Measurements from ENCODE around the gene NLGN4X.

Gene NLGN4X

DNA sequence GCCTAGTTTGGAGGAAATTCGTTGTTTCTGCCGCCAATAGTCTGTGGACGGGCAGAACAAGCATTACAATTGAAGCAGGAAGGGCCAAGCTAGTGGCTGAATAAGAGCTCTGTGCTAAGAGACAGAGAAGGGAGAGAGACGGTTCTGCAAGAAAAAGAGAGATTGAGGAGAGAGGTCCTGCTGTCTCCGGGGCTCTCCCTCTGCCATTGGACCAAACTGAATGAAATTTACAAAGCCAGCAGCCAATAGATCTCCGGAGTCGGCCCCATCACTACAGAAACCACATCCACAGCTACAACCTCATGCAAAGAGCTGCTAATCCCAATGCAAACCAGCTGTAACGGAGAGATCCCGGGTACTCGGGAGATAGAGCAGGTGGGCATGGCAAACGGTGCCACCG, at the start of gene NLGN4X:
Gene NLGN4X (minus strand): TSS at position 148 of the 400 bp plus-strand sequence. CDS start 77,401 bp downstream, outside the sequence.
- DNase-seq (ENCODE audit: low spot score) = no peak

DNA sequence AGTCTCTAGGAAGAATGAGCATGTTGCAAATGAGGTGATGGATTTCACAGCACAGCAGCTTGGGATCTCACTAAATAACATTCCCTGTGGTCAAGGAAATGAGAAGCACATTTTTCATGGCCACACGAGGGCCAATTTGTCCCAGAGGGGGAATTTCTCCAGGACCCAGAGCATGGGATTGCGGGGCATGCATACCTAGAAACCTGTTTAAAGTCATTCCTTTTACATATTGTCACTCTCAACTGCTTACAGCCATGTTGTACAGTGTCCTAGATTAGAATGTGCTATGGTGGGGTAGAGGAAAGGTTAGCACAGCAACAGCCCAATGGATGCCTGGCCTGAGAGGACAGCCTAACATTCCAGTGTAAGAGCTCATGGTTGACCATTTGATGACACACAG, 37.4 kb upstream of the NLGN4X start:
- no peak for DNase-seq (ENCODE audit: low spot score)

- no peak for DNase-seq (ENCODE audit: low spot score)
These were observed 34.3 kb upstream of the NLGN4X start for GRCh38 chrX:6262959-6263358.

DNA sequence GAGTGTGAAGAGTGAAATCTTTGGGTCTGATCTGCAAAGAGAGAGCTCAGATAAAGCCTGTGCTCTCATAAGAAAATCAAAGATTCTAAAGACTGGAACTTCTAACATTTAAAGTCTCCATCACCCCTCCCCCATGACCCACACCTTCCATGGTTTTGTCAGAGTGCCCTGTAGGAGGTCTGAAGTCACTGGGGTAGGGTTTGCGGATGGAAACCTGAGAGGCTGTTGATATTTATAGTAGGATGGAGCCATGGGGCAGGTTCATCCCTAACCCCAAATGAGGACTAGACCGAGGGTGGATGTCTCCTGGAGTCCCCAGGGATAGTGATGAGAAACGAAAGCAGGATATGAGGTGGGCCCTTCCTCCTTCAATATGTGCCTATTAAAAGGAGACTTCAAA, 28.4 kb upstream of the NLGN4X start:
- no peak for DNase-seq (ENCODE audit: low spot score)

DNA sequence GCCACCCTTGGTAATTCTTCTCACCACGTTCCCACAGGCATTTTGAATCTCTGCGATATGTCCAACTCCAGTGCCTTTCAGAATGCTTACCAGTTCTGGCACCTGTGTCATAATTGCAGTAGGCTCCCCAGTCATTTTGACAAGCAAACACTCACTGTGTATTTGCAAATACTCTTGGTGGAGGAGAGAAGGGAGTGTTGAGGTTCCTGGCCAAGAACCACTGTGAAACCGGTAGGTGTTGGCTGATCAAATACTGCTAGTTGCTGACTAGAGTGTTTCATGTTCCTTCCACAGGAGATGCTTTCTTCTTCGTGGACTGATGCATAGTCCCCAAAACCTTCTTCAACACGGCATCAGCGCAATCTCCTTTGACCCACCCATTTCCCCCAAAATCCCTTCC, 16.0 kb upstream of the NLGN4X start:
- DNase-seq (ENCODE audit: low spot score) = no peak

DNA sequence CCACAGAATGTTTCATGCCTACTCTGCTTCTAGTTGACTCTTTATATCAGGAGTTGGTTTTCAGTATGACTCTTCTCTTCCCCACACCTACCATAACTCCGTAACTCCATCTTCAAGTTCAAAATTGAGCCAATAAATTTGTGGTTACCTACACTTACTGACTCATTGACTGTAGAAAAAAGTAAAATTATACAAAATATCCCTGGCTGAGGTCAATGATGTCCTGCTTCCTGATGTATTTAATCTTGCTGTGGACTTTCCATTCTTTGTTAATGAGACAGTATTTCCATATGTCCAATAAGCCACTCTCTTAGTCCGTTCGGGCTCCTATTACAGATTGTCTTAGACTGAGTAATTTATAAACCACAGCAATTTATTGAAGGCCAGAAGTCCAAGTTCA, 9.9 kb upstream of the NLGN4X start:
- DNase-seq (ENCODE audit: low spot score) = no peak

DNA sequence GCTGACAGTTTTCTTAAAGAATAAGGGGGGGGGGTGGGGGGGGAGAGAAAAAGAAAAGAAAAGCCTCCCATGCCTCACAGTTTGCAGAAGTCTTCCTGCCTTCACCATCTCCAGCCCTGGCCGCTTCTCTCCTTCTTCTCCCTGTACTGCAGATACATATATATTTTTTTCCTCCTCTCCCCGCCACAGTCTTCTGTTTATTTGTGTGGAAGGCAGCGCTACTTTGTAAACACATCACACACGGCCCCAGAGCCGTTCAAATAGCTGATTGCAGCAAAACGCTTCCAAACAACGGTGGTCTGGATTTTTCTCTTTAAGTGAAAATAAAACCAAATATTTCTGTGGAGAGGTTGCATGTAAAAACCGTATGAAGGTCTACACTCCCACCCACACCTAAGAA, 732 bp downstream of the NLGN4X start:
- DNase-seq (ENCODE audit: low spot score) = no peak

DNA sequence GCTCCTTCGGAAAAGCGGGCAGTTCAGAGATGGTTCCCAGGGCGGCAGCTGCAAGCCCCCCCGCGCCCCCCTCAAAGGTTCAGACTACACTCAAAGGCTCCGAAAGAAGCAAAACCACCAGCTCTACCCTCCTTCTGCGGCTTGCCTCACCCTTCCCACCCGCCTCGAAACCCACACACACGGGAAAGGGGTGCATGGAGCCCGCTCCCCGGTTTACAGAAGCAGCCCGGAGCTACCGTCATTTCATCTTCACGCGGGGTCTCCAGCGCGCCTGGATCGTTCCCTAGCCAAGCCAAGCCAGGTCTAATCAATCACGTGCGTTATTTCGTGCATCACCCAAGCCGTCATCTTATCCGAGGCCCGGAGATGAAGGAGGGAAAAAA, 1.2 kb downstream of the NLGN4X start:
- DNase-seq (ENCODE audit: low spot score) = no peak

DNA sequence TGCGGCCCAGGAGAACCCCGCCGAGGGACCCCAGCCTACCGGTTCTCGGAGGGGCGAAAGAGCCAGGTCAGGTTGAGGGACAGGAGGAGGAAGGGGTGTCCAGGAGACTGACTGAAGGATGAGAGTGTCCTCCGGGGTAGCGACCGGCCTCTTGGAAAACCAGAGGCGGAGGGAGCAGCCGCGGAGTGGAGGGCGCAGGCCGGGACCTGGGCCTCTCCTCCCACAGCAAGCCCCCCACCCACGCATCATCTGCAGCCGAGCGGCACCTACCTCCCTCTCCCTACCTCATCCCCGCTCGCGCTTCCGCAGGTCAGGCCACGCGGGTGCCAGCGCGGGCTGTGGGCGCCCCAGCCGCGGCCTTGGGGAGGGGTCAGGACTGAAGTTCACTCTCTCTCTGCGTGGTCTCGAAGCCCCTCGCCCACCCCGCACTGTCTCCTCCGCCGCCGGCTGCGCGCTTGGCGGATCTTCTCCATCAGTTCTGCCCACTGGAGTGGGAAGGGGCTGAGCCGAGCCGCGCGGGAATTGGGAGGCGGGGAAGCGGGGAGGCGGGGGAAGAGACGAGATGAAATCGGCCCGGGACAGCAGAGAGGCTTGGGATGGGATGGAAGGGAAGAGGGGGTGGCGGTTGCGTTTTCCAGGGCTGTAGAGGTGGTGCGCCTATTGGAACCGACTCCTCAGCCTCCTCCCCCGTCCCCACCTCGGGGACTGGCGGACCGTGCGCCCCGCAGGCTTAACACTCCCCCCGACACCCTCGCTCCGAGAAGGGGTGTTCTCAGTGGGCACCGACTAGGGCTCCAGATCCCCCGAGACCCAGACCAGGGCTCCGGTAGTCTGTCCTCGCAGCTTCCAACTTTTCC, 1.8 kb downstream of the NLGN4X start:
- no peak for DNase-seq (ENCODE audit: low spot score)

GRCh38 chrX:6225911-6226595, 2.6 kb downstream of the NLGN4X start:
- DNase-seq (ENCODE audit: low spot score) = no peak

DNA sequence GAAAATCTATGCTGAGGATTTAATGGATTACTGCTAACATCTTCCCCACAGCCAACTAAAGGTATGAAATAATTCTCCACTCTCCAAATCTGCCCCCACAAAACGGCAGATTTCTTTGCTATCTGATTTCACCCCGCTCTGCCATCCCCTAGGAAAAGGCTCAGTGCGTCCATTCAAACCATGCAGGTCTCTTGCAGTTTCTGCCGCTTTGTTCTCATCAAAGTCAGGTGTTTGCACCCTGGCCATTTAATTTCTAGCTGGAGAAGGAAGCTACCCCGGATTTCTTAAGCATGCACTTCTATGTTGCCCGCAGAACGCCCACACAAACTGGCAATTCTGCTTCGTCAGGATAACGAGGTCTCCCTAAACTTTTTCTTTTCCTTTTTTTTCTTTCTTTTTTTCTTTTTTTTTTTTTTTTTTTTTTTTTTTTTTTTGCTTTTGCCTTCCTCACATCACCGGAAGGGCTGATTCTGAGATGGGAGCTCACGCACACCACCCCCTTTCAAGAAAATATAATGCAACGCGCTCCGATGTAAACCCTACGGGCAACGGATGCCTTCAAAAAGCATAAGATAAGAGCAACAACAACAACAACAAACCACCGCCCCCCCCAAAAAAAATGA, 3.3 kb downstream of the NLGN4X start:
- DNase-seq (ENCODE audit: low spot score) = no peak

DNA sequence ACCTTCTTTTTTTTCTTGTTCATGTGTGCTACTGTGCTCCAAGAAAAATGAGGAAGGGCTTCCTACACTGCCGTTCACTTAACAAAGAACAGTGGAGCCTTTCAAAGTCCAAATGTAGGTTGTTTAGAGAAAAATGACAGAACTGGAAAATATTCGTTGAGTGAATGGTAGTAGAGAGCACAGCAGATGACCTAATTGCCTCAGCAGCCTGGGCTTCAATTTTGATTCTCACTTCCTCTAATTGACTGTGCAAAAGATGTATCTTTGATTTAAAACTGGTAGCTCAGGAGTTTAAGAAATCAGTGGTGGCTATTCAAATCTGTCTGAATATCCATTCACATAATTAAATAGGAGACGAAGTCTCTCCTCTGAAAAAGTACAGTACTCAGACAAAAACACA, 5.2 kb downstream of the NLGN4X start:
- DNase-seq (ENCODE audit: low spot score) = no peak

GRCh38 chrX:6210230-6210629, 18.4 kb downstream of the NLGN4X start:
- no peak for DNase-seq (ENCODE audit: low spot score)

- DNase-seq (ENCODE audit: low spot score) = no peak
These were observed 25.0 kb downstream of the NLGN4X start for GRCh38 chrX:6203462-6204215.

- DNase-seq (ENCODE audit: low spot score) = no peak
These were observed 29.2 kb downstream of the NLGN4X start for GRCh38 chrX:6199486-6199885.

- no peak for DNase-seq (ENCODE audit: low spot score)
These were observed 41.4 kb downstream of the NLGN4X start for GRCh38 chrX:6187256-6187655.

GRCh38 chrX:6184900-6185515, 43.7 kb downstream of the NLGN4X start:
- DNase-seq (ENCODE audit: low spot score) = no peak

GRCh38 chrX:6175914-6176313, 52.8 kb downstream of the NLGN4X start:
- DNase-seq (ENCODE audit: low spot score) = no peak

- no peak for DNase-seq (ENCODE audit: low spot score)
These were observed 58.2 kb downstream of the NLGN4X start for GRCh38 chrX:6170424-6170823.

- no peak for DNase-seq (ENCODE audit: low spot score)
These were observed 59.3 kb downstream of the NLGN4X start for GRCh38 chrX:6169407-6169806.

DNA sequence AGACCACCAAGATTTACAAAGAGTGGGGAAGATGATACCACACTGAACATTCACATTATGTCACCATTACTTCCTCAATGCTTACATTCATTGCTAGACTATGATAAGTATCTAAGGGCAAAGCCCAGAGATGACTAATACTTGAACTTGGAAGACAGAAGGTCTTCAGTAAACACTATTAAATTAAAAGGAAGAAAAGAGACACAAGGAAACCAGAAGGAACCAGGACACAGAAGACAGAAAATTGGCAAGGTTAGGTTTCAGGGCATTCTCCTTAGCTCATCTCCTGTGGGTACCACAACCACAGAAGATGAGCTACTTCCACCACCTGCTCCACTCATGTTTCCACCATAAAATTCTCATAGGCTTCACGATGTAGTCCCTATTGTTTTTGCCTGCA, 64.9 kb downstream of the NLGN4X start:
- DNase-seq (ENCODE audit: low spot score) = no peak

DNA sequence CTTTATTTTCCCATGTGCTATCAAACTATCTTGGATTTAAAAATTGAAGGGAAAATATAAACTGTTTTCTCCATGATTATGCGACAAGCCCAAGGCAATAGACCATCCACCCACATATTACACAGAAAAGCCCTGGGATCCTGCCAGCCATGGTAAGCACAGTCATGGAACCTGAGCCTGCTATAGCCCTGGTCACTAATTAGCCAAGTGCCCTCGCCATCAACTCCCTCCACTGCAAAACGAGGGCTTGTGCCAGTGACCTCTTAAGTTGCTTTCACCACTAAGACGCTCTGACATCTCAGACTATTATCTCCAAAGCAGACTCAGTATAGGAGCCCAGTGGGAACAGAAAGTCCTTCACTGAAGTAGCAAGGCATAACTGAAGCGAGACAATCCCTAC, 69.2 kb downstream of the NLGN4X start:
- no peak for DNase-seq (ENCODE audit: low spot score)

Data from HuH-7 (cell line).